ENCODE measurements around the gene STK4.
"Not testable (repeated sequence)": the region's sequence is repeated elsewhere in the genome, so short reads cannot be mapped to it uniquely, and the experiment has no call there.

The STK4 gene

DNA sequence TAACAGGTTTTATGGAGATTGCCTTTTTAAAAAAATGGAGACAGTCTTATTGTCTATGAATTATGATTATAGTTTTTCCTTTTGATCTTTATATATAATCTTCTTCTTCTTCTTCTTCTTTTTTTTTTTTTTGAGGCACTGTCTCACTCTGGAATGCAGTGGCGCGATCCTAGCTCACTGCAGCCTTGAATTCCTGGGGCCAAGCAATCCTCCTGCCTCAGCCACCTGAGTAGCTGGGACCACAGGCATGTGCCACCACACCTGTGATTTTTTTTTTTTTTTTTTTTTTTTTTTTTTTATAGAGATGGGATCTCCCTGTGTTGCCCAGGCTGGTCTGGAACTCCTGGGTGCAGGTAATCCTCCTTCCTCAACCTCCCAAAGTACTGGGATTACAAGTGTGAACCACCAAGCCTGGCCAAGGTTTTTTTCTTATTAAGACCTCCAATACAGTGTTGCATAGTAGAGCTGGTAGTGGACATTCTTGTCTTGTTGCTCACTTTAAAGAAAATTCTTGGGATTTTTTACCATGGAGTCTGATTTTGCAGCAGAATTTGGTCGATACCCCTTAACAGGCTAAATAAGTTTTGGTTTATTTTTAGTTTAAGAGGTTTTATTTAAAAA lies 46.5 kb downstream of the STK4 start:
- no peak overlapping the region for H3K4me3 ChIP-seq (ENCODE audit: low read depth, low read length)
- no peak for DNase-seq (ENCODE audit: low read depth)
- no peak for TF ChIP-seq MYC (IDR thresholded peaks at IDR 0.05; ENCODE audit: low read depth, low read length)
- TF ChIP-seq POLR2A (IDR thresholded peaks at IDR 0.05; ENCODE audit: extremely low read depth, insufficient read length) = no peak
- TF ChIP-seq, protein P1, sequence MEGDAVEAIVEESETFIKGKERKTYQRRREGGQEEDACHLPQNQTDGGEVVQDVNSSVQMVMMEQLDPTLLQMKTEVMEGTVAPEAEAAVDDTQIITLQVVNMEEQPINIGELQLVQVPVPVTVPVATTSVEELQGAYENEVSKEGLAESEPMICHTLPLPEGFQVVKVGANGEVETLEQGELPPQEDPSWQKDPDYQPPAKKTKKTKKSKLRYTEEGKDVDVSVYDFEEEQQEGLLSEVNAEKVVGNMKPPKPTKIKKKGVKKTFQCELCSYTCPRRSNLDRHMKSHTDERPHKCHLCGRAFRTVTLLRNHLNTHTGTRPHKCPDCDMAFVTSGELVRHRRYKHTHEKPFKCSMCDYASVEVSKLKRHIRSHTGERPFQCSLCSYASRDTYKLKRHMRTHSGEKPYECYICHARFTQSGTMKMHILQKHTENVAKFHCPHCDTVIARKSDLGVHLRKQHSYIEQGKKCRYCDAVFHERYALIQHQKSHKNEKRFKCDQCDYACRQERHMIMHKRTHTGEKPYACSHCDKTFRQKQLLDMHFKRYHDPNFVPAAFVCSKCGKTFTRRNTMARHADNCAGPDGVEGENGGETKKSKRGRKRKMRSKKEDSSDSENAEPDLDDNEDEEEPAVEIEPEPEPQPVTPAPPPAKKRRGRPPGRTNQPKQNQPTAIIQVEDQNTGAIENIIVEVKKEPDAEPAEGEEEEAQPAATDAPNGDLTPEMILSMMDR (IDR thresholded peaks at IDR 0.05; ENCODE audit: low read depth, low read length) = no peak
- TF ChIP-seq, protein P2, sequence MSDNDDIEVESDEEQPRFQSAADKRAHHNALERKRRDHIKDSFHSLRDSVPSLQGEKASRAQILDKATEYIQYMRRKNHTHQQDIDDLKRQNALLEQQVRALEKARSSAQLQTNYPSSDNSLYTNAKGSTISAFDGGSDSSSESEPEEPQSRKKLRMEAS (IDR thresholded peaks at IDR 0.05; ENCODE audit: low read depth, low read length) = no peak

DNA sequence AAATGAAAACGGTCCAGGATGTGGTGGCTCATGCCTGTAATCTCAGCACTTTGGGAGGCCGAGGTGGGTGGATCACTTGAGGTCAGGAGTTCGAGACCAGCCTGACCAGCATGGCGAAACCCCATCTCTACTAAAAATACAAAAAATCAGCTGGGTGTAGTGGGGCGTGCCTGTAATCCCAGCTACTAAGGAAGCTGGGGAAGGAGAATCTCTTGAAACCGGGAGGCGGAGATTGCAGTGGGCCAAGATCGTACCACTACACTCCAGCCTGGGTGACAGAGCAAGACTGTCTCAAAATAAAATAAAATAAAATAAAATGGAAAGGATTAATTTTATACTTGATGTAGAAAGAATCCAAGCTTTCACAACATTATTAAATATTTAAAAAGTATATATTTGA lies 47.8 kb downstream of the STK4 start:
- DNase-seq (ENCODE audit: low read depth); H3K4me3 ChIP-seq (ENCODE audit: low read depth, low read length): not testable (repeated sequence)

DNA sequence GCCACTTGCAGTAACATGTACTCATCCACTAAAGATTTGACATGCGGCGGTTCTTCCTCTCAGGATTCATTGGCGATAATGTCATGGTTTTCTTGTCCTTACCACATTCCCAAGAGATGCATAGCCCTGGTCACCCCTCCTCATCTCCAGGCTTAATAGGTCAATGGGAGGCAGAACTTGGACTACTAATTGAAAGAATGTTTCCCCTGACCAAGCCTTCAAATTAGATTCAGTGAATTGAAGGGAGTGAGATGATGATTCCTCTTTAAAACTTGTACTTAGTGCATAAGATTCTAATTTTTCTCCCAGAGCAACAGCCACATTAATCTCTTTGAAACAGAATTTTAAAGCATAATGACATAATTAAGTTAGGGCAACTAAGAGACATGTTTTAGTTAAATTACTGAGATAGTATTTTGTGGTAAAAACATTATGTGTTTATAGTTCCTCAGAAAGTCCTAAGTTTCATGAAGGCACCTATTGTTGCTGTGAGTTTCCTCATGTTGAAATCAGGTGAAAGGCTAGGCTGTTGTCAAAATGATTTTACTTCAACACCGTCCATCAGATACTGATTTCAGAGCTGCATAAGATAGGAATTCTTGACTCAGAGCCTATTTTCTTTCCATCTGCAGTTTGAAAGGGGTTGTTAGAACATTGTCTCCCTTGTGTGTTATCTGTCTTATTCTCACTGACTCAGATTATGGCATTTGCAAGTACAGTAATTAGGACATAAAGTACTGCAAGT lies 48.5 kb downstream of the STK4 start:
- no peak overlapping the region for H3K4me3 ChIP-seq (ENCODE audit: low read depth, low read length)
- TF ChIP-seq, protein P2 (IDR thresholded peaks at IDR 0.05; ENCODE audit: low read depth, low read length) = no peak
- TF ChIP-seq, protein P1 (IDR thresholded peaks at IDR 0.05; ENCODE audit: low read depth, low read length) = no peak
- TF ChIP-seq POLR2A (IDR thresholded peaks at IDR 0.05; ENCODE audit: extremely low read depth, insufficient read length) = no peak
- no peak for TF ChIP-seq MYC (IDR thresholded peaks at IDR 0.05; ENCODE audit: low read depth, low read length)
- no peak for DNase-seq (ENCODE audit: low read depth)

DNA sequence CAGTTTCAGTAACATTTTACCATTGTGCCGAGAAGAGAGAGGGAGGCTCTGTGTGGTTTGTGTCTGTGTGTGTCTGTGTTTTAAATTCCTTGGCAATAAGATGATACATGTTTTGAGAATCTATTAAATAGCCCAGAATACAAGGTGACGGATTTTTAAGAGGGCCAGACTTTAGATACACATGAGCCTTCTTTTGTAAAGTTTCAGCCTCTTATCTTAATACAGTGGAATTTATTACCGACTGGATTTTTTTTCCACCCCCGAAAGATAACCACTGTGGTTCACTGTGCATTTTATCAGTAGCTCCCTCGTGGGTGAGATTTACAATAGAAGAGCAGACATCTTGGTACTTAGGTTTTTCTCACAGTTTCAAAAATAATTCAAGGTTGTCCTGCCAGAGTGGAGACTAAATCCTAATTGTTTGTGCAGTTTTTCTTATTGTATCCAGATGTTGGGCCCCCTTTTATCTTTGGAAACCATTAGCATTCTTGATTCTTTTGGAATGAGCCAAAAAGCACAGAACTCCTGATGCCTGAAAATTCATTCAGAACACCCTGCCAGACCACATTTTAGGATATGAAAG lies 49.9 kb downstream of the STK4 start:
- TF ChIP-seq, protein P2 (IDR thresholded peaks at IDR 0.05; ENCODE audit: low read depth, low read length) = no peak
- TF ChIP-seq MYC (IDR thresholded peaks at IDR 0.05; ENCODE audit: low read depth, low read length) (no peak), POLR2A (IDR thresholded peaks at IDR 0.05; ENCODE audit: extremely low read depth, insufficient read length) (no peak)
- TF ChIP-seq, protein P1 (IDR thresholded peaks at IDR 0.05; ENCODE audit: low read depth, low read length) = no peak
- no peak overlapping the region for H3K4me3 ChIP-seq (ENCODE audit: low read depth, low read length)
- DNase-seq (ENCODE audit: low read depth) = no peak

DNA sequence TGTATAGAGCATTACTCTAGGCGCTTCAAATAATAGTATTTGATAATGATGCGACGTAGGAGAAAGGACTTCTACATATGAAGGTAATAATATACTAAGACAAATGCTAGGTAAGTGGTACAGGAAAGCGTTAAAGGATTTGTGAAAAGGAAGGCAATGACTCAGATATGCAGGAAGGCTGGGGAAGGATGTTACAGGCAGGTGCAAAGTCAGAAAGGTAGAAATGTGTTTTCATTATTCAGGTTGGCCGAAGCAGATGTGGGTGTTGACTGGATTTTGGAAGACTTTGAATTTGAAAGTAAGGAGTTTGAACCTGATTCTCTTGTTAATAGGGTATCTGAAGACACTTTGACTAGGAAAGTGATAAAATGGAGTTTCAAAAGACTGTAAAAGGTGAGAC lies 51.0 kb downstream of the STK4 start:
- no peak overlapping the region for H3K4me3 ChIP-seq (ENCODE audit: low read depth, low read length)
- DNase-seq (ENCODE audit: low read depth) = no peak
- TF ChIP-seq, protein P2 (IDR thresholded peaks at IDR 0.05; ENCODE audit: low read depth, low read length) = no peak
- TF ChIP-seq POLR2A (IDR thresholded peaks at IDR 0.05; ENCODE audit: extremely low read depth, insufficient read length) (no peak), MYC (IDR thresholded peaks at IDR 0.05; ENCODE audit: low read depth, low read length) (no peak)
- TF ChIP-seq, protein P1 (IDR thresholded peaks at IDR 0.05; ENCODE audit: low read depth, low read length) = no peak

DNA sequence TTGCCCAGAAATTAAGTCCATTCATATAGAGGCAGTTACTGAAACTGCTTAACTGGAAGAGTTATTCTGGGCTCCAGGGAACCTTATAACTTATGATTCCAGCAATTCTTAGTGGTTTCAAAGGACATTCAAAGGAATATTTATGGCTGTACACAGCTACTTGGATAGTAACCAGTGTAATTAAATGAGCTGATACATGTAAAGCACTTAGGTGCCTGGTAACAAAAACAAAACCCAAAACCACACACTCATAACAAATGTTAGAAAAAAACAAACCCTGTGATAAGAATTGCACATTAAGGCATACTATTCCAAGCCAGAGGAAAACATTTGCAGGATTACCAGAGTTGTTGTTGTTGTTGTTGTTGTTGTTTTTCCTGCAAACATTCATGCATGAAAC lies 51.5 kb downstream of the STK4 start:
- no peak overlapping the region for H3K4me3 ChIP-seq (ENCODE audit: low read depth, low read length)
- DNase-seq (ENCODE audit: low read depth) = no peak
- TF ChIP-seq MYC (IDR thresholded peaks at IDR 0.05; ENCODE audit: low read depth, low read length) (no peak), POLR2A (IDR thresholded peaks at IDR 0.05; ENCODE audit: extremely low read depth, insufficient read length) (no peak)
- TF ChIP-seq, protein P2 (IDR thresholded peaks at IDR 0.05; ENCODE audit: low read depth, low read length) = no peak
- TF ChIP-seq, protein P1 (IDR thresholded peaks at IDR 0.05; ENCODE audit: low read depth, low read length) = no peak

All from NB4 (cell line).